Stomach smooth muscle (tissue), 2 donors: ENCODE results near the gene MBP.

Experiments used
- H3K27ac ChIP-seq: one replicate; pipeline ENCODE4 v1.7.0; 2013; ENCODE audit warnings: mild to moderate bottlenecking, low read length, inconsistent platforms
- H3K27me3 ChIP-seq, 2 donors: one replicate each; pipeline ENCODE4 v1.7.0; 2013; ENCODE audit warnings: low read length in 2 of 2; ENCODE audit not compliant: insufficient read depth in 2 of 2, control insufficient read depth in 1 of 2
- H3K36me3 ChIP-seq, 2 donors: one replicate each; pipeline ENCODE4 v1.7.0; 2013; ENCODE audit warnings: low read length in 2 of 2; ENCODE audit not compliant: control insufficient read depth in 2 of 2, insufficient read depth in 2 of 2
- H3K4me1 ChIP-seq: one replicate; pipeline ENCODE4 v1.7.0; 2013; ENCODE audit warnings: low read length; ENCODE audit not compliant: control insufficient read depth, insufficient read depth
- H3K4me3 ChIP-seq, 2 donors: one replicate each; pipeline ENCODE4 v1.7.0; 2013; ENCODE audit warnings: low read length in 2 of 2
- H3K9ac ChIP-seq, 2 donors: one replicate each; pipeline ENCODE4 v1.7.0; 2013; ENCODE audit warnings: low read length in 2 of 2, mild to moderate bottlenecking in 1 of 2
- H3K9me3 ChIP-seq, 2 donors: one replicate each; pipeline ENCODE4 v1.7.0; 2013; ENCODE audit warnings: low read length in 2 of 2; ENCODE audit not compliant: control insufficient read depth in 2 of 2
- donor health status: healthy.
- donor health status: Pancreatic carcinoma.

The MBP gene

DNA sequence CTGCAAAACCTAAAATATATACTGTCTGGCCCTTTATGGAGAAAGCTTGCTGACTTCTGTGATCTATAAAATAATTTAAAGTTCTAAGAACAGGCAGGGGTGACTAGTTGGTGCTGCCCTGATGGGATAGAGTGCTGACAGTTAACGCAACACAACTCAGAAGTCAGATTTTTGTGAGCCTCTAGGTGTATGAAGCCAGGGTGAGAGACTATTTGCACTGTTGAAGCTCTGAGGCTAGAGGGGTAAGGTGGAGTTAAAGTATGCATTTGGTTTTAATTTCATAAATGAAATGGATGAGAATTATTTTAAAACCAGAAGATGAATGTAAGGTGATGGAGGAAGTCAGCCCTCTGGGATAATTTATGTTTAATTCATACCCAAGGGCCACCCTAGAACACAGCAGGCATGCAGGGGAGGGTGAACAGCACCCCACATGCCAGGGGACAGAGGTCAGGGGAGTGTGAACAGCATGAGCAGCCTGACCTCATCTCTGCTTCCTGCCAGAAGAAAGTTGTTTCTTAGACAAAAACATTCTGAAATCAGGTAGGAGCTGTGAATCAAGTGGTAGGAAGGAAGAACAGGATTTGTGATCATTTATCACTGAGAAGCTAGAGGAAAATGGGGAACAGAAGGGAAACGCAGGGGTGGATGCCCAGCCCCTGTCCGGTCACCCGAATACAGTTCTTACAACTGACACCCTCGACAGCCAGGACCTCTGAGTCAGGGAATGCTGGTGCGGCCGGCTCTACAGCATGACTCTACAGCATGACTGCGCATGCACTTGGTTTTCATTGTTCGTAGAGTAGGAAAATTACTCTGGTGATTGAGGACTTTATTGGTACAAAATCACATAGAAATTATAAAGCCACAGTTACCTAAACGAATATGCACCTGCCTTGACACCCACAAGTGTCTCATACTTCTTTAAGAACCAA lies 93.1 kb downstream of the MBP start:
- no peak overlapping the region for H3K27ac ChIP-seq
- no peak overlapping the region for H3K4me3 ChIP-seq
- no peaks in the 10 kb centered on the region for H3K9me3 ChIP-seq
- H3K36me3 ChIP-seq, result no peaks in the 10 kb centered on the region
- H3K4me1 ChIP-seq, result no peaks in the 10 kb centered on the region
- no peaks in the 10 kb centered on the region for H3K27me3 ChIP-seq
- no peak overlapping the region for H3K9ac ChIP-seq

DNA sequence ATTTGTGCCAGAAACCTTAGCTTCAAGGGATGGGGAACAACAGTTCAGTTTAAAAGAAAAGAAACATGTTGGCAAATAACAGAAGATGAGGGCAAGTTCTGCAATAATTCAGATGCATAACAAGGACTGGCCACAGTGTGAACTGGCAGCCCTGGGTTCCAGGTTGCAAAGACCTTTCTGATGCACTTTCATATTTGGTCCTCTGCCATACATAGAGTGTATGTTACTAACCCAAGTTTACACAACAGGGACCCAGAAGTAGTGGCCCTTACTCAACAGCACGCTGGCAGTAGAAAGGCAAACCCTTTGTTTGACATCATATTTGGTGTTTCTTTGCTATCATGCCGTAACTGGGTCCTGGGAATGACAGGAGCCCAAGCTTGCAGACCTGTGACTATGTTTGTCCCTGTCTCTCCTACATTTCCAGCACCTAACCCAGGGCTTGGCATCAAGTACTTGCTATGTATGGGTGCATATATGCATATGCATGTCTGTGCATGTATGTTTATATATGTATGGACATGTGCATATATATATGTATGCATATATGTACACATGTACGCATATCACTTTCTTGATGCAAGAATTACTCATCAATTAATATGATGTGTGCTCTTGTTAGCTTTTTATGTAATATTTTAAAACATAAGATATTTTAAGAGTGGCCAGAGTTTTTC lies 94.3 kb downstream of the MBP start:
- Histone ChIP-seq H3K27me3 (no peaks in the 10 kb centered on the region), H3K4me3 (no peak overlapping the region), H3K9me3 (no peaks in the 10 kb centered on the region), H3K36me3 (no peaks in the 10 kb centered on the region), H3K4me1 (no peaks in the 10 kb centered on the region), H3K9ac (no peak overlapping the region), H3K27ac (no peak overlapping the region)

DNA sequence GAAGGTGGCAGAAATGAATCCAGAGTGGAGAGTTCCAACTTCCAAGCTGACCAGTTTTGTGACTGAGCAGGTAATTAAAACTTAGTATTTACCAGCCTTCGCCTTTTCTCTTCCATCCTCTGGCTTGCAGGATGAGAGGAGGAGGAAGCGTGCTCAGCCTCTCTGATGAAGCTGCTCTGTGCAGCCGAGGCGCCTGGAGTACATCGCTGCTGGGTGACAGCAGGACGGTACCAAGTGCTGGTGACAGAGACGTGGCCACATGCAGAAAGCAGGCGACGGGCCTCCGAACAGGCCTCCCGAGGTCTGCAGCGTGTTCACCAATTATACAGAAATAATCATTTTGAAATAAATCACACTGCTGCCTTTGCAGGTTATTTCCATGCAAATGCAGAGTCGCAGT lies 95.0 kb downstream of the MBP start:
- Histone ChIP-seq H3K27ac (no peak overlapping the region), H3K27me3 (no peaks in the 10 kb centered on the region), H3K4me1 (no peaks in the 10 kb centered on the region), H3K4me3 (no peak overlapping the region), H3K9ac (no peak overlapping the region), H3K36me3 (no peaks in the 10 kb centered on the region), H3K9me3 (no peaks in the 10 kb centered on the region)

DNA sequence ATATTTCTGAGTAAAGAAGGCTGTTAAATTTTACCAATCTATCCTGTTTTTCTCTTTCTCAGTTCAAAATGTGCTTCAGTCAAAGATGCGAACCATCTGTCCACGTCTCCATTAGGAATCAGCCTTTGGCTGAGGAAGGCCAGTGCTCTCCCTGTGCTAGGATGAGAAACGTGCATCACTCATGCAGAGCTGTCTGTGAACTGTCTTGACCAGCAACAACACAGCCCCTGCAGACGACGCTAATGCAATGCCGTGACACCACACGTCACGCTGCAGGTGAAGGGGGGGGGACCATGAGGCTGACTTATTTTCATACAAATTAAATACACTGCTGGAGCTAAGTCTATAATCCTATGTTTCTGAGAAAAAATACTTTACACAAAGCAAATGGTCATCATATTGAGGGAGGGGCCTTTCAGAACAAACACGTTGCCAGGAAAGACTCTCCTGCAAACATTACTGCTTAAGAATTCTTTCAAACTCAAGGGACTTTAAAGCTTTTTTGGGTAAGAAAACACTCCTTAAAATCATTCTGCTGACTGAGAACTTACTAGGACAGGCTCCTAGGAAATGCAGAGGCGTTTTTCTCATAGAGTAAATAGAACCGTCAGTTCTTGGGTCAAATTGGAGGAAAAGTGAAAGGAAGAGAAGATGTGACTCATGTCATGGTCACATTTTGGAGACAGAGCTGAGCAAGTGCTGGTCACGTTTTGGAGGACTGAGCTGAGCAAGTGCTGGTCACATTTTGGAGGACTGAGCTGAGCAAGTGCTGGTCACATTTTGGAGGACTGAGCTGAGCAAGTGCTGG lies 97.0 kb downstream of the MBP start:
- H3K36me3 ChIP-seq, result no peaks in the 10 kb centered on the region
- no peak overlapping the region for H3K4me3 ChIP-seq
- no peak overlapping the region for H3K27ac ChIP-seq
- no peaks in the 10 kb centered on the region for H3K4me1 ChIP-seq
- H3K27me3 ChIP-seq, result no peaks in the 10 kb centered on the region
- H3K9me3 ChIP-seq, result no peaks in the 10 kb centered on the region
- H3K9ac ChIP-seq, result no peak overlapping the region

DNA sequence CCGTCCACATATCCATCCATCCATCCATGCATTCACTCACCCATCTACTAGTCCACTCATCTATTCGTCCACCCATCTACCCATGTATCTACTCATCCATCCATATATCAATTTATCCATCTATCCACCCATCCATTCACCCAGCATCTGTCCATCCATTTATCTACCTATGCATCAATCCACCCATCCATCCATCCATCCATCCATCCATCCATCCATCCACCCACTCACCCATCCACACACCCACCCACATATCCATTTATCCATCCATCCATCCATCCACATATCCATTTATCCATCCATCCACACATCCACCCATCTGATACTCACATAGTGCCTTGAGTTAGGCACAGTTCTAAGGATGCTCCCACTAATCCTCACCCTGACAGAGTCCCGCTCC lies 99.0 kb downstream of the MBP start:
- Histone ChIP-seq H3K4me3 (no peak overlapping the region), H3K4me1 (no peaks in the 10 kb centered on the region), H3K36me3 (no peaks in the 10 kb centered on the region), H3K9ac (no peak overlapping the region), H3K9me3 (no peaks in the 10 kb centered on the region), H3K27me3 (no peaks in the 10 kb centered on the region), H3K27ac (no peak overlapping the region)

DNA sequence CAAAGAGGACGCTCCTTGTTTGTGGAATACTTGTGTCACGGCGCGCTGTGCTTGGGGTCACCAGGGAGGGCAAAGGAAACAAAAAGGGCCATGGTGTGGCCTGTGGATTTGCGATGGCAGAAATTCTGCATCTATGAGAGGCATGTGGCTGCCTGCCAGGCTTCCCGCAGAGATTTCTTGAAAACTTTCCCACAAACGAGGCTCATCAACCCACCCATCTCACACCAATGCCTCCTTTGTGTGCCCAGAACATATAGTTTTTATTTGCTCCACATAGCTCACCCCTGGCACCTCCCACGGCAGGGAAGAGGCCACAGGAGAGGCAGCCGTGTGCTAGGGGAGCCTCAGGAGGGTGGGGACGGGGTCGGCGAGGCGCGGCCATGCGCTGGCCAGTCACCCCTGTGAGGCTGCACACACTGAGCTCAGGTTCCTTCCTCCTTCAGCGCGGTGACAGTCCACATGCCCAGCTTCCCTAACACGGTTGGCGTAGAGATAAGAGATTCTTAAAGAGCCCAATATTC lies 100.3 kb downstream of the MBP start:
- H3K4me3 ChIP-seq, result no peak overlapping the region
- no peak overlapping the region for H3K9ac ChIP-seq
- H3K4me1 ChIP-seq, result no peaks in the 10 kb centered on the region
- no peaks in the 10 kb centered on the region for H3K9me3 ChIP-seq
- H3K27me3 ChIP-seq, result no peaks in the 10 kb centered on the region
- no peak overlapping the region for H3K27ac ChIP-seq
- no peaks in the 10 kb centered on the region for H3K36me3 ChIP-seq

DNA sequence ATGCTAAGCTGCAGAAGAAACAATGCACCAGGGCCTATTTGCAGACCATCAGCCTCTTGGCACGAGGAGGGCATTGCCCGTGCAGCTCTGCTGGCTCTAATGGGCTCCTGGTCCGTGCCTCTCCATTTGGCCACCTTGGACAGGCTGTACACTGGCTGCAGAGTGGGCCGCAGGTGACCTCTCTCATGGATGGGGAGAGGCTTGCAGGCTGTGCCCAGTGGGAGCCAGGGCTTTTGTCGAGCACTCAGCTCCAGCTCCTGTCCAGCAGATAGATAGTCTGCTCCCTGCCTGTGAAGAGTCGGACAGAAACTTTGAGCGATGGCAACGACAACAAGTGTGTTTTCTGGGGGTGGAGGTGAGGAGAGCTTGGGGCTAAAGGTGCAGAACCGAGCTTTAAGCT lies 100.9 kb downstream of the MBP start:
- no peak overlapping the region for H3K9ac ChIP-seq

DNA sequence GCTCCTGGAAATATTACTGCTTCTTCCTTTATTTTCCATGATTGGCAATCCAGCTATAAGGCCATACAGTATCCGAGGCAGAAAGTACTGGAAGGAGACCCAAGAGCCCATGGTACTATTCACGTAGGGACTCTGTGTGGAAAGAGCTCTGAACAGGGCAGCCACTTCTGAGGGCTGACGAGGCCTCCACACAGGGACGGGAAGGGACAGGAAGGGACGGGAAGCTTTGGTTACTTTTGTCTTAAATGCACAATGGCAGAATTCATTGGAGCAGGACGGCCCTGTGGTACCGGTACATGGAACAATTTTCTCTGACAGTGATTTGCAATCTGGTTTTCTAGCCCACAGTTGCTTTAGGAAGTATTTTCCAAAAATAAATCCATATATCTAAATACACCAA lies 102.4 kb downstream of the MBP start:
- Histone ChIP-seq H3K9ac (no peak overlapping the region), H3K27ac (no peak overlapping the region), H3K4me1 (no peaks in the 10 kb centered on the region), H3K4me3 (no peak overlapping the region), H3K27me3 (no peaks in the 10 kb centered on the region), H3K9me3 (no peaks in the 10 kb centered on the region), H3K36me3 (peaks cover 0 to 2% of the 10 kb centered on the region in 2 donors)

More for the DNA sequence above, 100.9 kb downstream of the MBP start:
- no peak overlapping the region for H3K4me3 ChIP-seq
- H3K27ac ChIP-seq, result no peak overlapping the region
- H3K36me3 ChIP-seq, result no peaks in the 10 kb centered on the region
- H3K9me3 ChIP-seq, result no peaks in the 10 kb centered on the region
- H3K27me3 ChIP-seq, result no peaks in the 10 kb centered on the region
- H3K4me1 ChIP-seq, result no peaks in the 10 kb centered on the region

DNA sequence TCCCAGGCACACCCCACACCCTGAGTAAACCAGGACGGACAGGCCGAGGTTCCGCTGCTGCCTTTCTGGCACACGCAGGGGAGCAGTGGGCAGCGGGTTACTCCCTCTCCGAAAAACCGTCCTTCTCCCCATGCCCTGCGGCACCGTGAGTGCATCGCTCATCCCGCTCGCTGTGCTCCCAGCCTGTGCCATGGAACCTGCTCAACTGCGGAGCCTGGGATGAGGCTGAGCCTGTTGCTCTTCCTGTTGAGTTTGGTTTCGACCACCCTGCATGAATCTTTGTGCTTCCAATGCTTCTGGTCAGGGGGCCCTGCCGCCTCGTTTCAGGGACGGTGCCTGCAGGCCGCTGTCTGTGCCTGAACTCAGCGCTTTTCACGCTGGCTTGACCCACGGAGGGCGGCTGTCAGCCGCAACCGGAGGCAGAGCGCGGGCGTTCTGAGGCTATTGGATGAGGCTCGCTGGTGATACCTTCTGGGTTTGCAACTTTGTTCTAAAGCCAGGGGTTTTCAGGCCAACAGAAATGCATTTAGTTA lies 106.7 kb downstream of the MBP start:
- Histone ChIP-seq H3K4me1 (peaks cover 2% of the 10 kb centered on the region), H3K36me3 (peaks cover 0 to 2% of the 10 kb centered on the region in 2 donors), H3K9me3 (no peaks in the 10 kb centered on the region), H3K9ac (no peak overlapping the region), H3K27me3 (no peaks in the 10 kb centered on the region), H3K27ac (no peak overlapping the region), H3K4me3 (no peak overlapping the region)

DNA sequence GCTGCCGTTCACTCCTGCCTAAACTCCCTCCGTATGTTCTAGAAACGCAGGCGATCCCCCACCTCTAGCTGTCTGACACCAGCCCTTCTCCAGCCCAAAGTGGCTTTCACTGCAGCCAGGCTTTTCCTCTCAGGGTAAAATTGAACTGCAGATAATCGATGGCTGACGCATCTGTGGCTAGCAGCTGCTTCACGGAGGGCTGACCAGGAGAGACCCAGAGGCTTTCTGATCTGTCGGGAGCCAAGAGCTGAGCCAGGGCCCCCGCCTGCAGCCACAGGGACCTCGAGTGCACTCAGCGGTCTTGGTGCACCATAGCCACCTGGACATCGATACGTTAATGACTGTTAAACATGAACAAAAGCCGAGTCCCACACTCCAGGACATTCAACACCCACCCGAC lies 107.5 kb downstream of the MBP start:
- Histone ChIP-seq H3K36me3 (peaks cover 0 to 2% of the 10 kb centered on the region in 2 donors), H3K27ac (no peak overlapping the region), H3K4me3 (no peak overlapping the region), H3K9me3 (no peaks in the 10 kb centered on the region), H3K9ac (no peak overlapping the region), H3K4me1 (peaks cover 2% of the 10 kb centered on the region), H3K27me3 (no peaks in the 10 kb centered on the region)
